OCI-LY1 (cell line): Measurements from ENCODE around the gene RTL10.

Experiments
- H2AFZ ChIP-seq: fragments of 200-600 bp; sonication (generic), shearing (Covaris generic); 2 replicates; pipeline ENCODE4 v1.6.0; 2014; ENCODE audit warnings: antibody characterized with exemption, mild to moderate bottlenecking, low read length
- H3F3A ChIP-seq: fragments of 200-600 bp; sonication (generic), shearing (Covaris generic); 2 replicates; pipeline ENCODE4 v1.6.0; 2014; ENCODE audit warnings: mild to moderate bottlenecking, antibody characterized with exemption, low read length, moderate library complexity; ENCODE audit not compliant: insufficient read depth
- H3K27ac ChIP-seq: fragments of 200-600 bp; sonication (generic); 2 replicates; pipeline ENCODE4 v1.5.1; 2014; ENCODE audit warnings: low read length, mixed run types, mild to moderate bottlenecking, low read depth; ENCODE audit not compliant: poor library complexity, severe bottlenecking
- H3K27me3 ChIP-seq: fragments of 200-600 bp; sonication (generic); 2 replicates; pipeline ENCODE4 v1.6.0; 2014; ENCODE audit warnings: antibody characterized with exemption, mild to moderate bottlenecking, low read length, moderate library complexity; ENCODE audit not compliant: insufficient read depth
- H3K36me3 ChIP-seq: fragments of 200-600 bp; sonication (generic); 2 replicates; pipeline ENCODE4 v1.6.1; 2014; ENCODE audit warnings: mild to moderate bottlenecking, antibody characterized with exemption, low read length, moderate library complexity, mixed read lengths; ENCODE audit not compliant: insufficient read depth
- H3K4me1 ChIP-seq: fragments of 200-600 bp; sonication (generic); 2 replicates; pipeline ENCODE4 v1.5.1; 2014; ENCODE audit warnings: mild to moderate bottlenecking, low read length, moderate library complexity; ENCODE audit not compliant: insufficient read depth, severe bottlenecking
- H3K4me2 ChIP-seq: fragments of 200-600 bp; sonication (generic), shearing (Covaris generic); 2 replicates; pipeline ENCODE4 v1.6.1; 2014; ENCODE audit warnings: low read length
- H3K4me3 ChIP-seq: fragments of 200-600 bp; sonication (generic); 2 replicates; pipeline ENCODE4 v1.5.1; 2014; ENCODE audit warnings: low read length, low read depth, mild to moderate bottlenecking, mixed read lengths; ENCODE audit not compliant: poor library complexity, severe bottlenecking
- H3K79me2 ChIP-seq: fragments of 200-600 bp; shearing (Covaris generic); 2 replicates; pipeline ENCODE4 v1.6.1; 2016; ENCODE audit warnings: mixed run types, low read length, mixed read lengths; ENCODE audit not compliant: insufficient read depth
- H3K9ac ChIP-seq: fragments of 200-600 bp; sonication (generic), shearing (Covaris generic); 2 replicates; pipeline ENCODE4 v1.6.1; 2014; ENCODE audit warnings: mild to moderate bottlenecking, low read length, mixed read lengths
- H3K9me2 ChIP-seq: fragments of 200-600 bp; sonication (generic), shearing (Covaris generic); 2 replicates; pipeline ENCODE4 v1.6.1; 2014; ENCODE audit warnings: low read depth, mild to moderate bottlenecking, low read length, mixed read lengths
- H3K9me3 ChIP-seq: fragments of 200-600 bp; shearing (Covaris generic); 2 replicates; pipeline ENCODE4 v1.6.1; 2014; ENCODE audit warnings: low read length, mixed read lengths
- H4K20me1 ChIP-seq: fragments of 200-600 bp; sonication (generic), shearing (Covaris generic); 2 replicates; pipeline ENCODE4 v1.6.0; 2016; ENCODE audit warnings: mild to moderate bottlenecking, low read length; ENCODE audit not compliant: insufficient read depth
- EZH2 ChIP-seq: fragments of 200-600 bp; sonication (generic), shearing (Covaris generic); IDR thresholded peaks from 2 replicates; pipeline ENCODE4 v1.8.0; 2017; ENCODE audit warnings: borderline replicate concordance, mixed run types, mild to moderate bottlenecking, antibody characterized with exemption, low read length, moderate library complexity, mixed read lengths
- TF ChIP-seq, protein P1 (sequence below): fragments of 200-600 bp; sonication (generic), shearing (Covaris generic); IDR thresholded peaks from 2 replicates; pipeline ENCODE4 v1.5.1; 2017; ENCODE audit warnings: mild to moderate bottlenecking, antibody characterized with exemption, low read length, moderate library complexity, mixed read lengths

Gene RTL10

DNA sequence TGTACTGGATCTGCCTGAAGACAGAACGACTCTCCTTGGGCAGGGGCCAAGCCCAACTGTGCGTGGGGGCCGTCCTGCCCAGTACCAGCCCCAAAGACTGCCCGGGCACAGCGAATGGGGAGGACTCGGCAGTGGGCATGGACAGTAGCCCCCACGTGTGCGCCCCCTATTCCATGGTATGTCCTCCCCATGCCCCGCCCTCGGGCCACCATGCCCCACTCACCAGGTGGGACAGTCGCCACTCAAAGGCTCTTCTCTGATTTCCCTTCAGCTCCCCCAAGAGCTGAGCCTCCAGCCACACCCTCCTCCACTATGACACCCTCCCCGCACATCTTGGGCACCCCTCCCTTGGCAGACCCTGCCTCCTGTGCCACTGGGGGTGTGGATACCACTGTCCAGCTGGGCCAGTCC lies 43.5 kb downstream of the RTL10 start:
- Histone ChIP-seq H3K4me1 (peaks cover 7% of the 10 kb centered on the region), H2AFZ (no peak overlapping the region), H3K79me2 (no peaks in the 10 kb centered on the region), H3K9me2 (no peaks in the 10 kb centered on the region), H3K27ac (no peak overlapping the region), H3K9ac (no peak overlapping the region), H4K20me1 (no peaks in the 10 kb centered on the region), H3K27me3 (no peaks in the 10 kb centered on the region), H3K9me3 (no peaks in the 10 kb centered on the region), H3K36me3 (no peaks in the 10 kb centered on the region), H3F3A (no peaks in the 10 kb centered on the region), H3K4me3 (no peak overlapping the region), H3K4me2 (no peak overlapping the region)
- TF ChIP-seq EZH2, result no peak
- TF ChIP-seq, protein P1, sequence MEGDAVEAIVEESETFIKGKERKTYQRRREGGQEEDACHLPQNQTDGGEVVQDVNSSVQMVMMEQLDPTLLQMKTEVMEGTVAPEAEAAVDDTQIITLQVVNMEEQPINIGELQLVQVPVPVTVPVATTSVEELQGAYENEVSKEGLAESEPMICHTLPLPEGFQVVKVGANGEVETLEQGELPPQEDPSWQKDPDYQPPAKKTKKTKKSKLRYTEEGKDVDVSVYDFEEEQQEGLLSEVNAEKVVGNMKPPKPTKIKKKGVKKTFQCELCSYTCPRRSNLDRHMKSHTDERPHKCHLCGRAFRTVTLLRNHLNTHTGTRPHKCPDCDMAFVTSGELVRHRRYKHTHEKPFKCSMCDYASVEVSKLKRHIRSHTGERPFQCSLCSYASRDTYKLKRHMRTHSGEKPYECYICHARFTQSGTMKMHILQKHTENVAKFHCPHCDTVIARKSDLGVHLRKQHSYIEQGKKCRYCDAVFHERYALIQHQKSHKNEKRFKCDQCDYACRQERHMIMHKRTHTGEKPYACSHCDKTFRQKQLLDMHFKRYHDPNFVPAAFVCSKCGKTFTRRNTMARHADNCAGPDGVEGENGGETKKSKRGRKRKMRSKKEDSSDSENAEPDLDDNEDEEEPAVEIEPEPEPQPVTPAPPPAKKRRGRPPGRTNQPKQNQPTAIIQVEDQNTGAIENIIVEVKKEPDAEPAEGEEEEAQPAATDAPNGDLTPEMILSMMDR, result no peak

DNA sequence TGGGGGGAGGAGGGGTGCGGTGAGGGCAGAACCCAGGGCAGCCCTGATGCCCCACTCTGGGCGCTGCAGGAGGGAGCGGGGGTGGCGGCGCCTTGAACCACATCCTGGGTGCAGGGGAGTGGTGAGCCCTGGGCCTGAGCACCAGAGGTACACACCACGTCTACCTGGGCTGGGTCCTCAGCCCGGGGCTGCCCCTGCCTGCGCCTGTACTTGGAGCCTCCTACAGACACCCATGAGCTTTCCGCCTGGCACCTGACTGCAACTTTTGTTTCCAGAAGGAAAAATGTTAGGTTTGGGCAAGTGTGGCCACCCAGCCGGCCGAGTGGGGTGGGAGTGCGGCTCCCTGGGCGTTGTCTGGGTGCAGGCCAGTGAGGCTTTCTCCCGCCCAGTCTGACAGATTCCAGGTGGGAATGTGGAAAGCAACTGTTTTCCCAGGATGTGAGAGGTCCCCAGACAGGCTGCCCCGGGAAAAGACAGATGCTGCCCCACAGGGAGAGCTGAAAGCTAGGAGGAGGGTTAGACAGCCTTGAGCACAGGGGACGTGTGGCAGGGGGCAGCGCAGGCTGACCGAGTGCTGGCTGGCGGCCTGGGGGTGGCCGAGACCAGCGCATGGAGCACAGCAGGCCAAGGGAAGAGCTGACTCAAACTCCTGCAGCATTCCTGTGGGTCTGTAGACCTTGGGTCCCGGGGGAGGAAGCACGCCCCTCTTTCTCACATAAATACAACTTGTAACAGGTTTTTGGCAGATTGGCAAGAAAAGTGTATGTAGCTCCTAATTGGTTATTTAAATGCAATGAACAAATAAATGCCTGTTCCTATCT lies 44.1 kb downstream of the RTL10 start:
- no peak overlapping the region for H3K9ac ChIP-seq

DNA sequence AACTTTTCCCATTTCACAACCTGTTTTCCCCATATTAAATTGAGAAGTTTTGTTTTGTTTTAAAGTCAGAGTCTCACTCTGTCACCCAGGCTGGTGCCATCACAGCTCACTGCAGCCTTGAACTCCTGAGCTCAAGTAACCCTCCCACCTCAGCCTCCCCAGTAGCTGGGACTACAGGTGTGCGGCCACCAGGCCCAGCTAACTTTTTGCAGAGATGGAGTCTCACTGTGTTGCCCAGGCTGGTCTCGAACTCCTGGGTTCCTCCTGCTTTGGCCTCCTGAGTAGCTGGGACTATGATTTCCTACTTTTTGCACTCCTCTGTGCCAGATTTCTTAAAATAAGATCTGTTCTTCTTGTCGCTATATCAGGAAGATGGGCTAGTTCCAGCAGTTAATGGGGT lies 44.9 kb downstream of the RTL10 start:
- no peaks in the 10 kb centered on the region for H3K79me2 ChIP-seq
- H3K9ac ChIP-seq, result no peak overlapping the region
- peaks cover under 1% of the 10 kb centered on the region for H3K4me1 ChIP-seq
- no peak overlapping the region for H3K4me2 ChIP-seq
- H3K27me3 ChIP-seq, result no peaks in the 10 kb centered on the region
- TF ChIP-seq EZH2, result no peak
- TF ChIP-seq, protein P1, result no peak
- no peaks in the 10 kb centered on the region for H3K9me3 ChIP-seq
- no peak overlapping the region for H3K27ac ChIP-seq
- H3K36me3 ChIP-seq, result no peaks in the 10 kb centered on the region
- H3K9me2 ChIP-seq, result no peaks in the 10 kb centered on the region
- no peaks in the 10 kb centered on the region for H4K20me1 ChIP-seq
- no peak overlapping the region for H3K4me3 ChIP-seq
- no peak overlapping the region for H2AFZ ChIP-seq
- no peaks in the 10 kb centered on the region for H3F3A ChIP-seq

More for the DNA sequence above, 44.1 kb downstream of the RTL10 start:
- Histone ChIP-seq H3K4me1 (peaks cover 7% of the 10 kb centered on the region), H3K9me3 (no peaks in the 10 kb centered on the region), H3K79me2 (no peaks in the 10 kb centered on the region), H3F3A (no peaks in the 10 kb centered on the region), H3K27ac (no peak overlapping the region), H3K27me3 (no peaks in the 10 kb centered on the region), H2AFZ (no peak overlapping the region), H3K4me2 (no peak overlapping the region), H3K9me2 (no peaks in the 10 kb centered on the region), H4K20me1 (no peaks in the 10 kb centered on the region), H3K36me3 (no peaks in the 10 kb centered on the region), H3K4me3 (no peak overlapping the region)
- TF ChIP-seq, protein P1, result no peak
- no peak for TF ChIP-seq EZH2
